MG63 (cell line): ENCODE results near the gene FAM114A2. TPM values are rescaled to one million over a fixed set of nuclear protein-coding genes. Genes with fewer than 3 reads are reported as not detected.
A peak's percentile ranks its signal among the peaks of the same experiment; 100 is the strongest.

Experiments
- DNase-seq: peaks from one replicate; pipeline ENCODE4 v3.0.0-alpha.2; 2020
- H3K27me3 ChIP-seq: fragments of 250-450 bp; sonication (Bioruptor Pico); 2 replicates; pipeline ENCODE4 v1.5.1; 2020; ENCODE audit warnings: mild to moderate bottlenecking, moderate library complexity
- H3K36me3 ChIP-seq: fragments of 250-450 bp; sonication (Bioruptor Pico); 2 replicates; pipeline ENCODE4 v1.5.1; 2020; ENCODE audit warnings: mild to moderate bottlenecking, moderate library complexity
- H3K4me3 ChIP-seq: fragments of 250-450 bp; sonication (Bioruptor Pico); 2 replicates; pipeline ENCODE4 v1.5.1; 2020; ENCODE audit warnings: mild to moderate bottlenecking, moderate library complexity
- H3K9me3 ChIP-seq: fragments of 250-450 bp; sonication (Bioruptor Pico); 2 replicates; pipeline ENCODE4 v1.5.1; 2020; ENCODE audit warnings: mild to moderate bottlenecking, moderate library complexity
- total RNA-seq: library from RNA; depleted of rRNA; stranded (reverse); fragments of >200 nt; shearing (Covaris generic); gene quantifications from 2 replicates; pipeline ENCODE4 v1.2.3, GENCODE V29; 2014; ENCODE audit warnings: low replicate concordance

The FAM114A2 gene
- total RNA-seq, 1 experiment from 2014 or later, result 28.1 TPM

DNA sequence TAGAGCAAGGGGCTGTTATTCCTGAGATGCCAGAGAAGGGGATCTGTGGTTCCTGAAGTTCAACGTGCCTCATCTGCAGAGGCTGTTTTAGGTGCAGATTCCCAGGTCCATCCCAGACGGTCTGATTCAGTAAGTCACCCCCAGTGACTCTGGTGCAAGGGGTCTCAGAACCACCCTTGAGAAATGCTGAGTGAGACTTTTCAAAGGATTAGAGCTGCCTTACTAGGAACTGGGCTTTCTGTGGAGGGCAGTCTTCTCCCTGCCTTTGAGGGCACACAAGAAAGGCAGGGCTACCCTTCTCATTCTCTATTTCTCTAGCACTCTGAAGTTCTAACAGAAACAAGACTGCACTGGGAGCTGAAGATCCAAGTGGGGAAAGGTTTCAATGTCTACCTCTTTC lies 66.5 kb downstream of the FAM114A2 start:
- no peaks in the 10 kb centered on the region; the same call in 1 of the 2 replicates for H3K9me3 ChIP-seq
- no peaks in the 10 kb centered on the region for H3K27me3 ChIP-seq
- no peak overlapping the region for H3K4me3 ChIP-seq
- H3K36me3 ChIP-seq, result no peaks in the 10 kb centered on the region
- no peak for DNase-seq

DNA sequence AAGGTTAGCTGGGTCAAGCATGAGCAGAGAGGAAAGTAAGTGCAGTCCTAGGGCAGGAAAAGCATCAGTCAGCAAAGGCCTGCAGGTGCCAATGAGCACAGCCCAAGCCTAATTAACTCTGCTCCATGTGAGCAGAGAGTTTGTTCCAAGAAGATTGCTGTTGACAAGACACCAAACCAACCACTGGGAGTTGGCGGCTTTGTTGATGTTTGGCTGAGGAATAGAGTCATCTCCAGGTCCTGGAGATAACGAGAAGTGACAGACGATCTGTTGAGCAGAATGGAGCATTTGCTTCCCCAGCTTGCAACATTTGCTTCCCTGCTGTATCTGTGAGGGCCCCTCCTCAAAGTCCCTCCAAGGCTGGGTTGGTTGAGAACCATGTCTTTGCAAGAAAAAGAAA lies 68.2 kb downstream of the FAM114A2 start:
- no peak for DNase-seq
- no peaks in the 10 kb centered on the region; the same call in 1 of the 2 replicates for H3K9me3 ChIP-seq
- no peak overlapping the region for H3K4me3 ChIP-seq
- H3K27me3 ChIP-seq, result no peaks in the 10 kb centered on the region
- no peaks in the 10 kb centered on the region for H3K36me3 ChIP-seq

DNA sequence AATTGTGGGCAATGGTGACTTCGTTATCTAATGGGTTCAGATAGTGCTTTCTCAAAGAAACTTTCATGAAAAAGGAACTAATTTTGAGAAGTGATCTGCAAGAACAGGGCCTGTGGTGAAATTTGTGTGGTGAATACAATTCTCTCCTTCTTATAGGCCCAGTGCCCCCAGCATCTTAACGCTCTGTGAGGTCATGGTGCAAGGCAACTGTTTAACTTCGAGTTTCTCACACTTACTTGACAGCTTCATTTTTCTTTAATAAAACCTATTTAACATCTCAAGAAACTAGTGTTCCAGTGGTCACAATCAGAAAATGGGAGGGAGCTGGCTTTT lies 69.2 kb downstream of the FAM114A2 start:
- no peak overlapping the region for H3K4me3 ChIP-seq

DNA sequence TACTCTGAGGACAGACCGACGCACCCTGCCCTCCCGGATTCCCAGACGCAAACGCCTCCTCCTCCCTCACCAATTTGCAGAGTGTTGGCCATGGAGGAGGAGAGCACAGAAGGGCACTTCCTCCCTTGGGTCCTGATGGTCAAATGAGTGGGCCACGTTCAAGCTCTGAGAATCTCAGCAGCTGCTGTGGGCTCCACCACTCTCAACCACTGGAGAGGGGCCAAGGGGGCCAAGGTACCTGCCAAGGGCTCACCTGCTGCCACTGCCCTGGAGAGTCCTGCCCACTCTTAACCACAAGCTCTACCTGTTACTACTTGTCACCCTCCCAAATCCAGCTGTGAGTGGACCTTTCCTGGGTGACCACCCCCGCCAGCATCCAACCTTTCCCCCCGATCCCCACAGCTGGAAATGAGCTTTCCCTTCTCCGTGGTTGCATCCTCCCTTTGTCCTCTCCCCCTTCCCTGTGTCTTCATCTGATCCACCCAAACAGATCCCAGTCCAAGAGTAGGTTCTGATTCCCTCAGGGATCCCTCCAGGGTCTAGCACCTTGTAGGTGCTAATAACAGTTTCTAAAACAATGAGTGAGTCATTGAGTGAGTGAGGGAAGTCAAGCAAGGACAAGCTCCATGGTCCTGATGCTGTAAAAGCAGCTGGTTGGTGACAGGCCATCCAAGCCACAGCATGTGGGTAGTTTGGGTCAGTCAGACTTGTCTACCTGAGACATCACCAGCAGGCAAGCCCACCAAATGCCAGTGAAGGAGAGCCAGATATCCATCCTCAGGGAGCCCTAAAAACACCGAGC lies 69.7 kb downstream of the FAM114A2 start:
- no peak for DNase-seq
- no peaks in the 10 kb centered on the region for H3K9me3 ChIP-seq
- H3K4me3 ChIP-seq, result no peak overlapping the region
- no peaks in the 10 kb centered on the region for H3K36me3 ChIP-seq
- H3K27me3 ChIP-seq, result no peaks in the 10 kb centered on the region

More for the DNA sequence above, 69.2 kb downstream of the FAM114A2 start:
- Histone ChIP-seq H3K27me3 (no peaks in the 10 kb centered on the region), H3K9me3 (no peaks in the 10 kb centered on the region; the same call in 1 of the 2 replicates), H3K36me3 (no peaks in the 10 kb centered on the region)
- no peak for DNase-seq

DNA sequence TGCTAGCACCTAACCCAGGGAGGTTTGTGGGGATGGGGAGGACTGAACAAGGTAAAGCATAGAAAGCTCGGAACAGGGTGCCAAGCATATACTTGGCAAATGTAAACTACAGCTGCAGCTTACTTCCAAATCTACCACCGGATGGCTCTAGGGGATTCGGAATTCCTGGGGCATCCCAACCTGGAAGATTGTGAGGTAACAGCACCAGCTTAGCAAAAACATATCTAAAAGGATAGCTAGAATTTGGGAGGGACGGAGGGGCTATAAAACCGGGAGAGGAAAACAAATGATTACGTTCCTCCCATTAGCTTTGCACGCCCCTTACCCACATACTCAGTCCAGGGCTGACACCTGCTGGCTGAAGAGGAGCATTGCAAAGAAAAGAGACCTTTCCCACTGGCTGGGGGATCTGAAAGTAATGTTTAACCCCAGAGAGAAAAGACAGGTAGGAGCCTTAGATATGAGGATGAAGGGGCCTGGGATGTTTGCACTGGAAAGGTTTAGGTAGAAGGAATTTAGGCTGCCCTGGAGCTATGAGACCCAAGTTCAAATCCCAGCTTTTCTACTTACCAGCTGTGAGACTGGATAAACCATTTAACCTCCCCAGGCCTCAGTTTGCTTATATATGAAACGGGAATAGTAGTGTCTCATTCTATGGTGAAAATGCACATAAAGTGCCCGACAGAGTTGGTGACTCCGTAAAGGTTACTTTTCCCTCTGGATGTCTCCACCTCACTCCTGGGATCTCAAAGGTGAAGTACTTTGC lies 73.6 kb downstream of the FAM114A2 start:
- H3K9me3 ChIP-seq, result no peaks in the 10 kb centered on the region
- no peaks in the 10 kb centered on the region for H3K27me3 ChIP-seq
- no peak overlapping the region for H3K4me3 ChIP-seq
- H3K36me3 ChIP-seq, result no peaks in the 10 kb centered on the region
- peak; percentile 43 for DNase-seq

DNA sequence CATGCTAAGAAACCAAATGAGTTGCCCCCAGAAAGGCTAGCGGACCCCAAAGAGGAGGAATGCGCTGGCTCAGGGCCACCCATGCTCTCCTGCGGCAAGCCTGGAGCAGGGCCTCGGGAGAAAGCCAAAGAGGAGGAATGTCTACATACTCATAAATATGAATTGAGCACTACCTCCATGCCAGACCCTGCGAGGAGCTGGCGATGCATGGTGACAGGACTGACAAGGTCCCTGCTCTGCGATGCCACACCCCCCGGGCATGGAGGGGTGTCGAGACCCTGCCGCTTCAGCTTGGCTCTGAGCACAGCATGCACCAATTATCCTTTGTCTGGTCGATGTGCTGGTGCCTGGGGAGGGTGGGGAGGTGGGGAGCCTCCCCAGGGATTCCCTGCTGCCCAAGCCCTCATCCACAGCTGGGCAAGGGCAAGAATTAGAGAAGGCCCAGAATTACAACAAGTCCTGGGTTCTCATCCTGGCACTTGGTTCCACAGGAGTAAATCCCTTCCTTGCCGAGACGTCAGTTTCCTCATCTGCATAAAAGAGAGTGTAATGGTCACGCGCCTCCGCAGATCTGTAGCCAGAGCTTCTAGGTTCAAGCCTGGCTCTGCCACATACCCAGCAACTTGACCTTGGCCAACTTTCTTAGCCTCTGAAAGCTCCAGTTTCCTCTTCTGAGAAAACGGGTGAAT lies 74.4 kb downstream of the FAM114A2 start:
- Histone ChIP-seq H3K36me3 (no peaks in the 10 kb centered on the region), H3K27me3 (no peaks in the 10 kb centered on the region), H3K4me3 (no peak overlapping the region), H3K9me3 (no peaks in the 10 kb centered on the region)
- no peak for DNase-seq

DNA sequence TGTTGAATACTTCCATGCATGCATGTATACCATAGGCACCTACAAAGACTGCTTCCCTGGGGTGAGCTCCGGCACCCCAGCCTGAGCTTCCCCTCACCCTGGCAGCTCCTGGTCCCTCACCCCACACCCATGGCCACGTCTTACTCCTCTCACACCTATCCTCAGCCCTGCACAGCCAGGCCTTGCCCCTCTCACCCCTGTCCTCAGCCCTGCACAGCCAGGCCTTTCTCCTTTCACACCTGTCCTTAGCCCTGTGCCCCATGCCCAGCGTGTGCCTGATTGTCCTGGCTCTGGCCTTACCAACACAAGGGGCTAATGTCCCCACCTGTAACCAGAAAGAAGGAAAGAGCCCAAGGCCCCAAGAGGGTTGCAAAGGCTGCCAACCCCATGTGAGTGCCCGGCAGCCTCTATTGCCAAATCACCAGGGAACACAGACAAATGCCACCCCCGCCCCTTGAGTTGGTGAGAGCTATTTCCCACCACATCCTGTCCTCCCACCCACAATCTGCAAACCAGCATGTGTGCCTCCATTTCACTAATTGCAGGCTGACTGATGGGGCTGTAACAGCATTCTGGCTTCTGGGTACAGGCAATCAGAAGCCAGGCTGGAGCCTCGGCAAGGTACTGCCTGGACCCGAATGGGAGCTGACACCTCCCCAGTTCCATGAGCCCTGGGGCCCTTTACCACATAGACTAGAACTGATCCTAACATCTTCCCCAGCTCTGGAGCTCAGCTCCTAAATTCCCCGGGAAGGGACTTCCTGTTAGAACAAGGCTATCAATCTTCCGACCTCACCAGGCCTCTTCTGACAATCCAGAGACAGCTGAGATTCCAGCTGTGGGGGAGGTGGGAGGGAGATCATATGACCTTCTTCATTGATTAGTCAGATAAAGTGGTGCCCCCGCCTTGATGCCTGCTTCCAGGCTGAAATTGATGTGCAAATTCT lies 78.2 kb downstream of the FAM114A2 start:
- H3K36me3 ChIP-seq, result no peaks in the 10 kb centered on the region
- H3K27me3 ChIP-seq, result no peaks in the 10 kb centered on the region
- no peaks in the 10 kb centered on the region for H3K9me3 ChIP-seq
- DNase-seq, result no peak
- no peak overlapping the region for H3K4me3 ChIP-seq

DNA sequence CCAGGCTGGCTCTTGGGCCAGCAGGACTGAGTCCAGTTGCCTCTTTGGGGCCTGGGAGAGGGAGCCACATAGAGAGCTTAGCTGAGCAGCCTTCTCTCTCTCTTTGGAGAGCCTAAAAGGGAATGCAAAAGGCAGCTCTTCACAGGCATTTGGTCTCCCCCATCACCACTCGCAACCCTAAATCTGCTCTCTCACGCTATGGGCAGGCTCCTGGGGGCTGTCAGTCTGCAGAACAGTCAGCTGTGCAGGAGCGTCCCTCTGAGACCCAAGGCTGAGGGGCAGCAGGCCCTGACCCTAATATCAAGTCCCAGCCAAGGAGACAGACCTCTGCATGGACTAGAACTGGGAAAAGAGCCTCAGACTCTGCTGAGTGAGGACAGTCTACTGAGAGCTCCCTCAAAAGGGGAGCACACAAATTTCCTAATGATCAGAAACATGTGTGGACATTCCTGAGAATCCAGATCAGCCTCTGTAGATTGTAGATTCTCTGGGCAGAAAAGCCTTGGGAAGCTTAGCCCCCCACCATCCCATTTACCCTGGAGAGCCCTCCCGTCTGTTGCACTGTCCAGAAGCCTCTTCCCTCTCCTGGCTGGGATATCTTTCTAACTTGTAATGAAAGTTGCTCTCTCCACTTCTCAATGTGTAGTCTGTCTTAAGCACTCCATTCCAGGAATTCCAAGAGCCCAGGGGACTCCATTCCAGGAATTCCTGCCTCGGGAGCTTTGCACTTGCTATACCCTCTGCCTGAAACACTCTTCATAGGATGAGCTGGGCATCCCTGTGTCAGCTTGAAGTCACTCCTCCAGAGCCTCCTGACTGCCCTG lies 79.4 kb downstream of the FAM114A2 start:
- no peaks in the 10 kb centered on the region for H3K27me3 ChIP-seq
- no peaks in the 10 kb centered on the region for H3K36me3 ChIP-seq
- H3K9me3 ChIP-seq, result no peaks in the 10 kb centered on the region
- H3K4me3 ChIP-seq, result no peak overlapping the region
- DNase-seq, result peak; percentile 40

DNA sequence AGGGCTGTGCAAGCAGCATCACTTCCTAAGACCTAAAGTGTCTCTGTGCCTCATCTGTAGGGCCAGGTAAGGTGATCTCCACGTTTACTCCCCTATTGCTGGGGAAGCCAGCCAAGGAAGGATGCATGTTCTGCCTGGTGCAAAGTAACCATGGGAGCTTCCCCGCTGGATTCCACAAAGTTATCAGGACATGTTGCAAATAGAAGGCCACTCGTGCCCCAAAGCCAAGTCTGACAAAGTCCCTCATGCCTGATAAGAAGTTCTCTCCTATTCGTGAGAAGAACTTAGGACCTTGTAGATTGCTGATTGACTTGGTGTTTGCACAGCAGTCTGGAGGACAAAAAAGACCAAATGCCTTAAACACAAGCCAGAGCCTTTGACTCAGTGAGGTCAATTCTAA lies 81.5 kb downstream of the FAM114A2 start:
- no peak for DNase-seq
- Histone ChIP-seq H3K27me3 (no peaks in the 10 kb centered on the region), H3K9me3 (no peaks in the 10 kb centered on the region), H3K4me3 (no peak overlapping the region), H3K36me3 (no peaks in the 10 kb centered on the region)

DNA sequence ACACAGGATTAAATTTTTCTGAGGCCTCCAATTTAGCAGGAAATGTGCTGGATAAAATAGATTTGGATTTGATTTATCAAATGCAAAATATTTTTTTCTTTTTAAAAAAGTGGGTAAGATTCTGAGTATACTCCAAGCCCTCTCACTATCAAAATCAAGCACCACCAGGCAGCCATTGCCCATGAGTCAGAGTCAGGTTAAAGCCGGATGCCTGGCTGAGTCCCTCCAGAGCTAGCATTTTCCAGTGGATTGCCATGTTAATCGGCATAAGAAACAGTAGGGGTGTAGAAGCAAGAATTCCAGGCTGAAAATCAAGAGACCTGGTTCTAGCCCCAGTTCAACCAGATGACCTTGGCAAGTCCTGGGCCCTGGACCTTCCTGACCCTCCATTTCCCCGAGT lies 85.3 kb downstream of the FAM114A2 start:
- Histone ChIP-seq H3K9me3 (no peaks in the 10 kb centered on the region), H3K36me3 (no peaks in the 10 kb centered on the region), H3K27me3 (no peaks in the 10 kb centered on the region), H3K4me3 (no peak overlapping the region)
- peak; percentile 28 for DNase-seq

DNA sequence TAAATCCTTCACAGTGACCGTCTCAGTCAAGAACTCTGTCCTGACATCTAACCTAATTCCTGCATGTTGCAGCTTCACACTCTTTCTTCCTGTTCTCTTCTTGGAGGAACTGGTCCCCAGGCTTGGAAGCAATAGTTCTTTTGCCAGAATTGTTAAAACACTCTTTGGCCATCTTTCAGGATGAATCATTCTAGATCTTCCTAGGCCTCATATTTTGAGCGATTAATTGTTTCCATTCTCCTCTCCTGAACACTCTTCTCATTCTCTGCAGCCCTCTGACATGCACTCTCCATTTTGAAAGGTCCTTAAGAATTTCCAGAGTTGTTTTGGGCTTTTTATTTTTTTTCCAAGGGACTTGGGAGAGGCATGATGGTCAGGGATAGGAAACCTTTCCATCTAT lies 85.8 kb downstream of the FAM114A2 start:
- Histone ChIP-seq H3K9me3 (no peaks in the 10 kb centered on the region), H3K4me3 (no peak overlapping the region), H3K27me3 (no peaks in the 10 kb centered on the region), H3K36me3 (no peaks in the 10 kb centered on the region)
- DNase-seq, result no peak

DNA sequence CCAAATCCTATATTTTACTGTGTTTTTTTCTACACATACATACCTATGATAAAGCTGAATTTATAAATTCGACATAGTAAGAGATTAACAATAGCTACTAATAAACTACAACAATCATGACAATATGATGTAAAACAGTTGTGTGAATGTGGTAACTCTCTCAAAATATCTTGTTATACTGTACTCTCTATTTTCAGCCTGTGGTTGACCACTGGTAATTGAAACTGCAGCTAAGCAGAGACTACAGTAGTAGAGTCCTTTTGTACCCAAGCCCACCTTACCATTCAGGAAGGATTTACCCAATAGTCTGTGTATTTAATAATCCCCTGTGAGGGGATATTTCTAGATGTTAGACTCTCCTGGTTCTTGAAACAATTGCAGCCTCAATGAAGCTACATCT lies 86.7 kb downstream of the FAM114A2 start:
- no peak overlapping the region for H3K4me3 ChIP-seq
- H3K9me3 ChIP-seq, result no peaks in the 10 kb centered on the region
- DNase-seq, result no peak
- H3K27me3 ChIP-seq, result no peaks in the 10 kb centered on the region
- no peaks in the 10 kb centered on the region for H3K36me3 ChIP-seq

DNA sequence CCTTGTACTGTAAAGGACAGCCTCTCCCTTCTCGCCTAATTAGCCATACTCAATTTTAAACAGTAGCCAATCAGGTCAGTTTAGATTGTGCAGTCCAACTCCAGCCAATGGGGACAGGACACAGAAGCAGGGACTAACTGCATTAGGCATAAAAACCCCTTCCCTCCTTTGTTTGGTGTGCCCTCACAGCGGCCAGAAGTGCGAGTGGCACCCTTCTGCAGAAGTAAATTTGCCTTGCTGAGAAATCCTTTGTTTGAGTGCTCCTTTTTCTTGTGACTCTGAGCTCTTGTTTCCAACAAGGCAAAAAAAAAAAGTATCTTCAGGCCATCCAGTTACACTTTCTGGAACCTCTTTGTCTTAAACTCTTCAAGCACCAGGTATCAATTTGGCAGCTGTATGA lies 97.4 kb downstream of the FAM114A2 start:
- Histone ChIP-seq H3K27me3 (no peaks in the 10 kb centered on the region), H3K36me3 (no peaks in the 10 kb centered on the region), H3K9me3 (peaks cover 22% of the 10 kb centered on the region), H3K4me3 (no peak overlapping the region)
- no peak for DNase-seq
